Astrocyte of the cerebellum (primary cell): ENCODE results near the gene TNIP2.

Experiments
- DNase-seq: peaks from one replicate; pipeline ENCODE4 v3.0.0-alpha.2; 2011; ENCODE audit warnings: low read depth
- H3K4me3 ChIP-seq: 2 replicates; pipeline ENCODE4 v1.5.1; 2011; ENCODE audit warnings: mild to moderate bottlenecking, low read depth, low read length, moderate library complexity
- CTCF ChIP-seq: IDR thresholded peaks from 2 replicates; pipeline ENCODE4 v1.5.1; 2012; ENCODE audit warnings: low read length, low read depth, moderate library complexity, mild to moderate bottlenecking; ENCODE audit errors: missing control alignments
- in situ Hi-C: cut with HindIII; loops from 2 replicates; pipeline ENCODE4 v1.10.0; 2017; ENCODE audit warnings: low sequenced_read_pairs

Gene TNIP2

GRCh38 chr4:2789351-2789750, 33.2 kb upstream of the TNIP2 start:
- no peak overlapping the region for H3K4me3 ChIP-seq
- DNase-seq: no peak
- no peak for TF ChIP-seq CTCF
- in situ Hi-C loops: no loop called here

GRCh38 chr4:2788532-2789103, 32.5 kb upstream of the TNIP2 start:
- in situ Hi-C loops: no loop called here
- H3K4me3 ChIP-seq: no peak overlapping the region
- no peak for DNase-seq
- no peak for TF ChIP-seq CTCF

- no peak for TF ChIP-seq CTCF
- no peak overlapping the region for H3K4me3 ChIP-seq
- no peak for DNase-seq
- in situ Hi-C loops: no loop called here
These were observed 32.0 kb upstream of the TNIP2 start for GRCh38 chr4:2788101-2788500.

GRCh38 chr4:2787230-2788100, 31.3 kb upstream of the TNIP2 start:
- no peak overlapping the region for H3K4me3 ChIP-seq
- no peak for DNase-seq
- no peak for TF ChIP-seq CTCF
- in situ Hi-C loops: no loop called here

GRCh38 chr4:2786794-2787229, 30.7 kb upstream of the TNIP2 start:
- in situ Hi-C loops: no loop called here
- no peak for TF ChIP-seq CTCF
- H3K4me3 ChIP-seq: no peak overlapping the region
- DNase-seq: no peak

GRCh38 chr4:2786152-2786671, 30.1 kb upstream of the TNIP2 start:
- TF ChIP-seq CTCF: no peak
- no peak overlapping the region for H3K4me3 ChIP-seq
- in situ Hi-C loops: no loop called here
- no peak for DNase-seq
